HepG2 (cell line): Measurements from ENCODE around the gene CCDC91. TPM values are rescaled to one million over a fixed set of nuclear protein-coding genes. Genes with fewer than 3 reads are reported as not detected.
A peak's percentile ranks its signal among the peaks of the same experiment; 100 is the strongest.

Experiments
- EED ChIP-seq: sonication (generic); formaldehyde crosslinking; IDR thresholded peaks from 2 replicates; pipeline ENCODE4 v1.5.0; 2020; ENCODE audit warnings: mild to moderate bottlenecking, missing genetic modification reagents
- FOXP4 ChIP-seq: sonication (generic); formaldehyde crosslinking; IDR thresholded peaks from 2 replicates; pipeline ENCODE4 v1.4.0; 2020; ENCODE audit warnings: missing genetic modification reagents
- GLI4 ChIP-seq: sonication (generic); formaldehyde crosslinking; IDR thresholded peaks from 2 replicates; pipeline ENCODE4 v1.5.1; 2020; ENCODE audit warnings: missing genetic modification reagents, mild to moderate bottlenecking, moderate library complexity, borderline replicate concordance
- MAFG ChIP-seq: sonication (generic); formaldehyde crosslinking; IDR thresholded peaks from 2 replicates; pipeline ENCODE4 v1.5.1; 2020; ENCODE audit warnings: mild to moderate bottlenecking, missing genetic modification reagents
- MAX ChIP-seq: IDR thresholded peaks from 2 replicates; pipeline ENCODE4 v1.6.1; 2012; ENCODE audit warnings: inconsistent platforms
- RBM22 ChIP-seq: fragments of 200-400 bp; formaldehyde crosslinking; optimal IDR thresholded peaks from 2 replicates; pipeline ENCODE3; 2017; ENCODE audit warnings: mild to moderate bottlenecking, low read length, moderate library complexity
- RCOR2 ChIP-seq: IDR thresholded peaks from 2 replicates; pipeline ENCODE4 v1.6.1; 2016; ENCODE audit warnings: missing biosample characterization, missing genetic modification reagents
- REPIN1 ChIP-seq: sonication (generic); formaldehyde crosslinking; IDR thresholded peaks from 2 replicates; pipeline ENCODE4 v1.8.0; 2022; ENCODE audit warnings: missing genetic modification reagents, low read depth, mild to moderate bottlenecking, borderline replicate concordance
- RXRB ChIP-seq: IDR thresholded peaks from 2 replicates; pipeline ENCODE4 v1.6.1; 2016; ENCODE audit warnings: borderline replicate concordance, missing genetic modification reagents, missing compliant biosample characterization
- SATB2 ChIP-seq: sonication (generic); formaldehyde crosslinking; IDR thresholded peaks from 2 replicates; pipeline ENCODE4 v1.5.0; 2020; ENCODE audit warnings: missing genetic modification reagents
- SETDB1 ChIP-seq: sonication (generic); formaldehyde crosslinking; IDR thresholded peaks from 2 replicates; pipeline ENCODE4 v1.5.1; 2020; ENCODE audit warnings: missing genetic modification reagents, mild to moderate bottlenecking, borderline replicate concordance
- SMARCC2 ChIP-seq: fragments of 450-650 bp; IDR thresholded peaks from 2 replicates; pipeline ENCODE4 v1.6.1; 2017; ENCODE audit warnings: antibody characterized with exemption, mild to moderate bottlenecking
- SNRNP70 ChIP-seq: fragments of 200-400 bp; formaldehyde crosslinking; IDR thresholded peaks from 2 replicates; pipeline ENCODE4 v1.6.1; 2017; ENCODE audit warnings: mild to moderate bottlenecking, low read depth, low read length, moderate library complexity
- SP1 ChIP-seq, 2 experiments: fragments of 450-650 bp in 1 of 2; sonication (generic) in 1 of 2; formaldehyde crosslinking in 1 of 2; IDR thresholded peaks; 2 replicates each; pipeline versions ENCODE4 v1.4.0 to v1.6.1; 2016 to 2020; ENCODE audit warnings: missing genetic modification reagents in 1 of 2
- TMF1 ChIP-seq: sonication (generic); formaldehyde crosslinking; IDR thresholded peaks from 2 replicates; pipeline ENCODE4 v1.8.1; 2022; ENCODE audit warnings: low read depth, missing genetic modification reagents
- ZNF180 ChIP-seq: sonication (generic); formaldehyde crosslinking; IDR thresholded peaks from 2 replicates; pipeline ENCODE4 v1.4.0; 2020; ENCODE audit warnings: low read depth, missing genetic modification reagents, borderline replicate concordance
- ZNF547 ChIP-seq: sonication (generic); formaldehyde crosslinking; IDR thresholded peaks from 2 replicates; pipeline ENCODE4 v1.5.1; 2020; ENCODE audit warnings: mild to moderate bottlenecking, missing genetic modification reagents
- ZNF550 ChIP-seq: sonication (generic); formaldehyde crosslinking; IDR thresholded peaks from 2 replicates; pipeline ENCODE4 v1.4.0; 2020; ENCODE audit warnings: mild to moderate bottlenecking, missing genetic modification reagents, borderline replicate concordance
- ZNF75D ChIP-seq: sonication (generic); formaldehyde crosslinking; IDR thresholded peaks from 2 replicates; pipeline ENCODE4 v1.8.1; 2023; ENCODE audit warnings: missing genetic modification reagents, mild to moderate bottlenecking, borderline replicate concordance
- ZNF768 ChIP-seq: sonication (generic); formaldehyde crosslinking; IDR thresholded peaks from 2 replicates; pipeline ENCODE4 v1.4.0; 2020; ENCODE audit warnings: missing genetic modification reagents
- ZNF788 ChIP-seq: sonication (generic); formaldehyde crosslinking; IDR thresholded peaks from 2 replicates; pipeline ENCODE4 v1.5.0; 2020; ENCODE audit warnings: mild to moderate bottlenecking, missing genetic modification reagents, borderline replicate concordance
- polyA plus RNA-seq, 8 experiments: library from polyadenylated mRNA; depleted of rRNA in 3 of 8; stranded (reverse) in 7 of 8; unstranded in 1 of 8; fragments of >200 nt; fragmentation: Illumina TruSeq in 4 of 8; extraction: Trizol in 4 of 8; gene quantifications; 2 replicates each; pipeline versions ENCODE4 v1.2.1 to v1.2.3, GENCODE V29; 2011 to 2016; ENCODE audit warnings: low read depth in 4 of 8, missing spikeins in 1 of 8, mixed read lengths in 1 of 8; ENCODE audit not compliant: insufficient read depth in 1 of 8
- total RNA-seq, 5 experiments: library from RNA; depleted of rRNA; stranded (reverse); fragments of >200 nt; fragmentation: Illumina TruSeq; extraction: Trizol; gene quantifications; 2 replicates each; pipeline ENCODE4 v1.2.3, GENCODE V29; 2016; ENCODE audit warnings: low read depth in 1 of 5
- TF ChIP-seq, protein P1 (sequence below): sonication (generic); formaldehyde crosslinking; IDR thresholded peaks from 2 replicates; pipeline ENCODE4 v1.5.0; 2020; ENCODE audit warnings: missing genetic modification reagents
- TF ChIP-seq, protein P2 (sequence below): sonication (generic); formaldehyde crosslinking; IDR thresholded peaks from 2 replicates; pipeline ENCODE4 v1.5.0; 2020; ENCODE audit warnings: missing genetic modification reagents, mild to moderate bottlenecking, borderline replicate concordance
- TF ChIP-seq, protein P3 (sequence below): sonication (generic); formaldehyde crosslinking; IDR thresholded peaks from 2 replicates; pipeline ENCODE4 v1.5.1; 2020; ENCODE audit warnings: missing genetic modification reagents, mild to moderate bottlenecking, borderline replicate concordance

The CCDC91 gene
- total and polyA plus RNA-seq, 2 of the 13 experiments (the other 11 are each of a cell fraction or from before 2014, with no cell fraction given), result 9.8 to 15.8 TPM

- no peak for TF ChIP-seq SNRNP70
- no peak for TF ChIP-seq RBM22
- TF ChIP-seq ZNF180 (CRISPR knock-in tag), result peak; percentile 72; the same call in 1 of the 2 replicates
- peak; percentile 54 for TF ChIP-seq RXRB (CRISPR knock-in tag)
- no peak for TF ChIP-seq GLI4 (CRISPR knock-in tag)
- TF ChIP-seq REPIN1, result peak; percentile 70
- TF ChIP-seq ZNF768, result peak; percentile 71; the same call in 1 of the 2 replicates
- TF ChIP-seq FOXP4 (CRISPR knock-in tag), result peak; percentile 64
- 0 out of 2 replicates have a peak, but pooled peaks have one; percentile 32 for TF ChIP-seq SETDB1 (CRISPR knock-in tag)
- TF ChIP-seq, protein P1, sequence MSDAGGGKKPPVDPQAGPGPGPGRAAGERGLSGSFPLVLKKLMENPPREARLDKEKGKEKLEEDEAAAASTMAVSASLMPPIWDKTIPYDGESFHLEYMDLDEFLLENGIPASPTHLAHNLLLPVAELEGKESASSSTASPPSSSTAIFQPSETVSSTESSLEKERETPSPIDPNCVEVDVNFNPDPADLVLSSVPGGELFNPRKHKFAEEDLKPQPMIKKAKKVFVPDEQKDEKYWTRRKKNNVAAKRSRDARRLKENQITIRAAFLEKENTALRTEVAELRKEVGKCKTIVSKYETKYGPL (CRISPR knock-in tag), result peak; percentile 44; the same call in 1 of the 2 replicates
- peak; percentile 97 for TF ChIP-seq MAX
- no peak for TF ChIP-seq MAFG (CRISPR knock-in tag)
- TF ChIP-seq, protein P2, sequence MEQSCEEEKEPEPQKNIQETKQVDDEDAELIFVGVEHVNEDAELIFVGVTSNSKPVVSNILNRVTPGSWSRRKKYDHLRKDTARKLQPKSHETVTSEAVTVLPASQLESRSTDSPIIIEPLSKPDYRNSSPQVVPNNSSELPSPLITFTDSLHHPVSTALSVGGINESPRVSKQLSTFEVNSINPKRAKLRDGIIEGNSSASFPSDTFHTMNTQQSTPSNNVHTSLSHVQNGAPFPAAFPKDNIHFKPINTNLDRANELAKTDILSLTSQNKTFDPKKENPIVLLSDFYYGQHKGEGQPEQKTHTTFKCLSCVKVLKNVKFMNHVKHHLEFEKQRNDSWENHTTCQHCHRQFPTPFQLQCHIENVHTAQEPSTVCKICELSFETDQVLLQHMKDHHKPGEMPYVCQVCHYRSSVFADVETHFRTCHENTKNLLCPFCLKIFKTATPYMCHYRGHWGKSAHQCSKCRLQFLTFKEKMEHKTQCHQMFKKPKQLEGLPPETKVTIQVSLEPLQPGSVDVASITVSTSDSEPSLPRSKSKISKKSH (CRISPR knock-in tag), result peak; percentile 57
- no peak for TF ChIP-seq ZNF75D (CRISPR knock-in tag)
- peak; percentile 76 for TF ChIP-seq ZNF547
- TF ChIP-seq, protein P3, sequence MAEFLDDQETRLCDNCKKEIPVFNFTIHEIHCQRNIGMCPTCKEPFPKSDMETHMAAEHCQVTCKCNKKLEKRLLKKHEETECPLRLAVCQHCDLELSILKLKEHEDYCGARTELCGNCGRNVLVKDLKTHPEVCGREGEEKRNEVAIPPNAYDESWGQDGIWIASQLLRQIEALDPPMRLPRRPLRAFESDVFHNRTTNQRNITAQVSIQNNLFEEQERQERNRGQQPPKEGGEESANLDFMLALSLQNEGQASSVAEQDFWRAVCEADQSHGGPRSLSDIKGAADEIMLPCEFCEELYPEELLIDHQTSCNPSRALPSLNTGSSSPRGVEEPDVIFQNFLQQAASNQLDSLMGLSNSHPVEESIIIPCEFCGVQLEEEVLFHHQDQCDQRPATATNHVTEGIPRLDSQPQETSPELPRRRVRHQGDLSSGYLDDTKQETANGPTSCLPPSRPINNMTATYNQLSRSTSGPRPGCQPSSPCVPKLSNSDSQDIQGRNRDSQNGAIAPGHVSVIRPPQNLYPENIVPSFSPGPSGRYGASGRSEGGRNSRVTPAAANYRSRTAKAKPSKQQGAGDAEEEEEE (CRISPR knock-in tag), result no peak
- TF ChIP-seq SMARCC2, result no peak
- TF ChIP-seq SATB2 (CRISPR knock-in tag), result peak; percentile 91
- TF ChIP-seq ZNF550 (CRISPR knock-in tag), result 0 out of 2 replicates have a peak, but pooled peaks have one; percentile 60
- peak; percentile 92 for TF ChIP-seq ZNF788
- TF ChIP-seq SP1 (IDR thresholded peaks at IDR 0.05), result no peak
- peak; percentile 47; the same call in 1 of the 2 replicates for TF ChIP-seq SP1 (CRISPR knock-in tag; IDR thresholded peaks at IDR 0.05)
- TF ChIP-seq EED (CRISPR knock-in tag), result peak; percentile 97
- 0 out of 2 replicates have a peak, but pooled peaks have one; percentile 66 for TF ChIP-seq TMF1 (CRISPR knock-in tag)
- no peak for TF ChIP-seq RCOR2
Measured at GRCh38 chr12:28190321-28191050, at the start of gene CCDC91 (continued).
